ENCODE results near the gene LGR5. TPM values are rescaled to one million over a fixed set of nuclear protein-coding genes. Genes with fewer than 3 reads are reported as not detected.
"Not testable (repeated sequence)": the region's sequence is repeated elsewhere in the genome, so short reads cannot be mapped to it uniquely, and the experiment has no call there.

LGR5 gene
- polyA plus RNA-seq, 1 donor = 71.9 TPM

DNA sequence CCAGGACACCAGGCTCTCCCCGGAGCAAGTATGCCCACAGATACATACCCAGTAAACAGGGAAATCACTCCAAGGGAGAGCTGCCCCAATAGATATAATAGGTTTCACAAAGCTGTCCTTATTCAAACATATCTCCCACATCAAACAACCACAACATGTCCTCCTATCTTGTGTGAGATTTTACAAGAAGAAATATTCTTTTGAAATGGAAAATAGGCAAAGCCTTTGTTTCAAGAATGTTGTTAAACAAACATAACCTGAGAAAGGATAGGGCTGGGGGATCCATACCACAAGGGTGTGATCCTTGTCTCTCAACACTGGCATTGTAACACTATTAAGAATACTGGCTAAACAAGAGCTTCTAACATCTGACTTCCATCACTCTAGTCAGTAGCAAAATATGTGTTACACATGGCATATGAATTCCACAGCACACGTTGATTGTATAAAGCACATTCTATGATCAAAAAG lies 32.9 kb downstream of the LGR5 start:
- Histone ChIP-seq H3K27ac (ENCODE audit: low read length) (no peak overlapping the region), H3K9me3 (ENCODE audit: control insufficient read depth, low read depth, low read length) (no peaks in the 10 kb centered on the region), H3K27me3 (ENCODE audit: control insufficient read depth, insufficient read depth, low read length) (no peaks in the 10 kb centered on the region), H3K4me1 (ENCODE audit: control insufficient read depth, insufficient read depth, low read length) (peaks cover 7% of the 10 kb centered on the region), H3K36me3 (ENCODE audit: control insufficient read depth, insufficient read depth, low read length) (no peaks in the 10 kb centered on the region), H3K4me3 (ENCODE audit: low read length) (no peak overlapping the region)
- WGBS (ENCODE audit: insufficient coverage, low lambda C conversion rate) = no CpG with 5 or more reads among the region's 2 CpGs
- DNase-seq = no peak

DNA sequence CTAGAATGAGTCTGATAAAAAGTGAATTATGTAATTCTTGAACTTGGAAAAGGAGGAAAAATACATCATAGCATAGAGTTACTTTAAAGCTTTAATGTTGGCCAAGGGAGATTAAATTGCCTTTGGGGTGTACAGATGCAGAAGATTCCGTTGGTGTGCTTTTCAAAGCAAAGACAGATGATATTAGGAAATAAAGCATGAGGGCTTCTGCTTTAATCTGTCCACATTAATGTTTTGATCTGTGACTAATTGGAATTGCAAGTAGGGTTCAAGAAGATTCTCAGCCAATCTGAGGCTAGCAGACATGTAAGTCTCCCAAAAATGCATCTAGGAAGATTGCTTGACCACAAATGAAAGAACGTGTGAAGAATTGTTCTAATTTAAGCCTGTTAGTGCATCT lies 35.2 kb downstream of the LGR5 start:
- DNase-seq = no peak
- 100% methylated on average over 1 of the region's 2 CpGs for WGBS (ENCODE audit: insufficient coverage, low lambda C conversion rate)
- Histone ChIP-seq H3K27ac (ENCODE audit: low read length) (no peak overlapping the region), H3K4me1 (ENCODE audit: control insufficient read depth, insufficient read depth, low read length) (no peaks in the 10 kb centered on the region), H3K9me3 (ENCODE audit: control insufficient read depth, low read depth, low read length) (no peaks in the 10 kb centered on the region), H3K36me3 (ENCODE audit: control insufficient read depth, insufficient read depth, low read length) (no peaks in the 10 kb centered on the region), H3K4me3 (ENCODE audit: low read length) (no peak overlapping the region), H3K27me3 (ENCODE audit: control insufficient read depth, insufficient read depth, low read length) (no peaks in the 10 kb centered on the region)

DNA sequence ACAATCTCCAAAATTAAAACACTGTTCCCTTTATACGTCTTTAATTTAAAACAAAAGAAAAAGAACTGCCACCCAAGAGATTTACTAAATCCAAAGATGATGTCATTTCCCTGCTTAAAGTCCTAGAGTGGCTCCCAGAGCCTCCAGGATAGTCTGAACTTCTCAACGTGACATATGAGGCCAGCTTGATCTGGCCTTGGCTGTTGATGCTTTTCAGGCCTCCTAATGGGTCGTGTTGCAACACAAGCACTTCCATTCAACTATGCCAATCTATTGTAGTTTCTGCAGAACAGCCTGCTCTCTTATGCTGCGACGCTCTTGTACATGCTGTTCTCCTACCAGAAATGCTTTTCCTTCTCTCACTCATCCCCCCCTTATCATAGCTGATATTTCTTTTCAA lies 35.7 kb downstream of the LGR5 start:
- H3K4me3 ChIP-seq (ENCODE audit: low read length) = no peak overlapping the region
- no peaks in the 10 kb centered on the region for H3K36me3 ChIP-seq (ENCODE audit: control insufficient read depth, insufficient read depth, low read length)
- 100% methylated on average over 2 of the region's 5 CpGs for WGBS (ENCODE audit: insufficient coverage, low lambda C conversion rate)
- H3K4me1 ChIP-seq (ENCODE audit: control insufficient read depth, insufficient read depth, low read length) = no peaks in the 10 kb centered on the region
- no peak for DNase-seq
- no peaks in the 10 kb centered on the region for H3K9me3 ChIP-seq (ENCODE audit: control insufficient read depth, low read depth, low read length)
- no peak overlapping the region for H3K27ac ChIP-seq (ENCODE audit: low read length)
- no peaks in the 10 kb centered on the region for H3K27me3 ChIP-seq (ENCODE audit: control insufficient read depth, insufficient read depth, low read length)

GRCh38 chr12:71476513-71476912 lies 36.9 kb downstream of the LGR5 start:
- Histone ChIP-seq H3K4me3 (ENCODE audit: low read length) (no peak overlapping the region), H3K9me3 (ENCODE audit: control insufficient read depth, low read depth, low read length) (no peaks in the 10 kb centered on the region), H3K27ac (ENCODE audit: low read length) (no peak overlapping the region), H3K36me3 (ENCODE audit: control insufficient read depth, insufficient read depth, low read length) (no peaks in the 10 kb centered on the region), H3K27me3 (ENCODE audit: control insufficient read depth, insufficient read depth, low read length) (no peaks in the 10 kb centered on the region), H3K4me1 (ENCODE audit: control insufficient read depth, insufficient read depth, low read length) (no peaks in the 10 kb centered on the region)
- no peak for DNase-seq
- no CpG with 5 or more reads among the region's 3 CpGs for WGBS (ENCODE audit: insufficient coverage, low lambda C conversion rate)

DNA sequence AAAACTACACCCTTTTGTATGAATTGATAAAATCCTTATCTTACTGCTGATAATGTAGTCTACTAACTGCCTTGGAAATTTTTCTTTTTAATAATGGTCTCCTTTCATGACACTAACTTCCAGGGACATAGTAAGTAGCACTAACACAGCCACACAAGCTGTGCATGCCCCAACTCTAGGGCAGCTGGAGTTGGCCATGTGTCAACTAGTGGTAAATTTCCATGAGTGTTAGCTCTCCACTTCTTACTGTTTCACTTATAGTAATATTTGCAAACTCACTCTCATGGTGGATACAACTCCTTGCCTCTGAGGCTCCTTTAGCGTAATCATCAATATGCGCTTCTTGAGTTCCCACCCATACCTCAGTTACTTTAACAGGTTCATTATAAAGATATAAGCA lies 38.0 kb downstream of the LGR5 start:
- H3K9me3 ChIP-seq (ENCODE audit: control insufficient read depth, low read depth, low read length) = no peaks in the 10 kb centered on the region
- DNase-seq = no peak
- H3K4me1 ChIP-seq (ENCODE audit: control insufficient read depth, insufficient read depth, low read length) = no peaks in the 10 kb centered on the region
- no CpG with 5 or more reads among the region's 2 CpGs for WGBS (ENCODE audit: insufficient coverage, low lambda C conversion rate)
- no peak overlapping the region for H3K27ac ChIP-seq (ENCODE audit: low read length)
- H3K36me3 ChIP-seq (ENCODE audit: control insufficient read depth, insufficient read depth, low read length) = no peaks in the 10 kb centered on the region
- no peaks in the 10 kb centered on the region for H3K27me3 ChIP-seq (ENCODE audit: control insufficient read depth, insufficient read depth, low read length)
- H3K4me3 ChIP-seq (ENCODE audit: low read length) = no peak overlapping the region

- H3K36me3 ChIP-seq (ENCODE audit: control insufficient read depth, insufficient read depth, low read length) = no peaks in the 10 kb centered on the region
- 60% methylated on average over 1 of the region's 1 CpG for WGBS (ENCODE audit: insufficient coverage, low lambda C conversion rate)
- DNase-seq = no peak
- no peak overlapping the region for H3K4me3 ChIP-seq (ENCODE audit: low read length)
- H3K27ac ChIP-seq (ENCODE audit: low read length) = no peak overlapping the region
- no peaks in the 10 kb centered on the region for H3K4me1 ChIP-seq (ENCODE audit: control insufficient read depth, insufficient read depth, low read length)
- no peaks in the 10 kb centered on the region for H3K27me3 ChIP-seq (ENCODE audit: control insufficient read depth, insufficient read depth, low read length)
- H3K9me3 ChIP-seq (ENCODE audit: control insufficient read depth, low read depth, low read length) = no peaks in the 10 kb centered on the region
These were observed 38.7 kb downstream of the LGR5 start for GRCh38 chr12:71478270-71478669.

DNA sequence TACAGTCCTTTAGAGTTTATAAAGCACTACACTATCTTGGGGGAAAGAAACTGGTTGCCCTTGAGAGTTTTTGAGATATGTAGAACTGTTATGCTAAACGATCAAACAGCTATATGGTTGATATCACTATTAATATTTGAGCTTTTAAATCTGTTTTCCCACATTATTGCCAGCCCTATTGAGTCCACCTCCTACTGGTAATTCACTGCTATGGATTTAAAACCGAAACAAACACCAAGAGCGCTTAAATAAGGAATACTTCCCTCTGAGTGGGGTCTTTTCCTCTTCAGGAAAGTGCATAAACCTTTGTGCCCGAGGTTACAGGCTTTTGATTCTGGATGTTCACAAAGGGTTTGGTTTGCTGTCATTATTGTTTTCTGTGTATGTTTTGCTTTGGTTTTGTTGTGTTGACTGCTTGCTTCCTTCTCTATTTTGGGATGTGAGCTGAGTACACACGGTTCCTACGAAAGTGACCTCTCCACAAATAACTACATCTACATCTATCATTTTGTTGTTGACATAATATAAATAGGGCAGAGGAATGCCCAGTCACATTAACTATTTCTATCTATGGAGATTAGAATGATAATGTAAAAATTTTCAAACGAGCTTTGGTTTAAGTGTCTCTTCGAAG lies 44.8 kb downstream of the LGR5 start:
- H3K4me3 ChIP-seq (ENCODE audit: low read length) = no peak overlapping the region
- no peak overlapping the region for H3K27ac ChIP-seq (ENCODE audit: low read length)
- DNase-seq = no peak
- WGBS (ENCODE audit: insufficient coverage, low lambda C conversion rate) = 71% methylated on average over 5 of the region's 8 CpGs
- H3K36me3 ChIP-seq (ENCODE audit: control insufficient read depth, insufficient read depth, low read length) = no peaks in the 10 kb centered on the region
- H3K9me3 ChIP-seq (ENCODE audit: control insufficient read depth, low read depth, low read length) = no peaks in the 10 kb centered on the region
- H3K4me1 ChIP-seq (ENCODE audit: control insufficient read depth, insufficient read depth, low read length) = no peaks in the 10 kb centered on the region
- no peaks in the 10 kb centered on the region for H3K27me3 ChIP-seq (ENCODE audit: control insufficient read depth, insufficient read depth, low read length)

DNA sequence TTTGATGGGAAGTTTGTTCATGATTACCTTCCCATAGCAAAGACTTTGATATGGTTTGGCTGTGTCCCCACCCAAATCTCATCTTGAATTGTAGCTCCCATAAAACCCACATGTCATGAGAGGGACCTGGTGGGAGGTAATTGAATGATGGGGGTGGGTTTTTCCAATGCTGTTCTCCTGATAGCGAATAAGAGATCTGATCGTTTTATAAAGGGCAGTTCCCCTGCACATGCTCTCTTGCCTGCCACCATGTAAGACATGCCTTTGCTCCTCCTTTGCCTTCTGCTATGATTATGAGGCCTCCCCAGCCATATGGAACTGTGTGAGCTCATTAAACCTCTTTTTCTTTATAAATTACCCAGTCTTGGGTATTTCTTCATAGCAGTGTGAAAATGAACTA lies 51.2 kb downstream of the LGR5 start:
- not testable (repeated sequence) for H3K27me3 ChIP-seq (ENCODE audit: control insufficient read depth, insufficient read depth, low read length); H3K9me3 ChIP-seq (ENCODE audit: control insufficient read depth, low read depth, low read length); H3K27ac ChIP-seq (ENCODE audit: low read length); DNase-seq; H3K36me3 ChIP-seq (ENCODE audit: control insufficient read depth, insufficient read depth, low read length); H3K4me3 ChIP-seq (ENCODE audit: low read length); H3K4me1 ChIP-seq (ENCODE audit: control insufficient read depth, insufficient read depth, low read length)
- no CpG with 5 or more reads among the region's 2 CpGs for WGBS (ENCODE audit: insufficient coverage, low lambda C conversion rate)

DNA sequence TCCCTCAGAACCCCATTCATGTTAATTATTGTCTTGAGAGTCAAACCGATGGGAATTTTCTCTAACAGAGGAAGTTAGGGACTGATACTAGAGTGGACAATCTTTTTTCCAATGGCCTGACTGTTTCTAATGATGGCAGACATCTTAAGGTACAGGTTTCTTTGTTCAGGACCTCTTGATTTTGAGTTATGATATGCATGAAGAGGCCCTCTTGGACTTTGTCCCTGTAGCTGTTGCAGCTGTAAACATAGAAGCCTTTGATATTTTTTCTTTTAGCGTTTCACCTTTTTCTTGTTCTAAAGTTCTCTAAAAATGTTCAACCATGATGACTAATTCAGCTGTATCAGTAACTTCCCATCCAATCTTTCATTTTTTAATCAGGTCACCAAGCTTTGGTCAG lies 53.0 kb downstream of the LGR5 start:
- peak in 1 of 2 donors; percentile 30 for DNase-seq
- 63% methylated on average over 1 of the region's 2 CpGs for WGBS (ENCODE audit: insufficient coverage, low lambda C conversion rate)
- Histone ChIP-seq H3K36me3 (ENCODE audit: control insufficient read depth, insufficient read depth, low read length) (no peaks in the 10 kb centered on the region), H3K27ac (ENCODE audit: low read length) (no peak overlapping the region), H3K4me3 (ENCODE audit: low read length) (no peak overlapping the region), H3K27me3 (ENCODE audit: control insufficient read depth, insufficient read depth, low read length) (no peaks in the 10 kb centered on the region), H3K4me1 (ENCODE audit: control insufficient read depth, insufficient read depth, low read length) (no peaks in the 10 kb centered on the region), H3K9me3 (ENCODE audit: control insufficient read depth, low read depth, low read length) (peaks cover 10% of the 10 kb centered on the region)

DNA sequence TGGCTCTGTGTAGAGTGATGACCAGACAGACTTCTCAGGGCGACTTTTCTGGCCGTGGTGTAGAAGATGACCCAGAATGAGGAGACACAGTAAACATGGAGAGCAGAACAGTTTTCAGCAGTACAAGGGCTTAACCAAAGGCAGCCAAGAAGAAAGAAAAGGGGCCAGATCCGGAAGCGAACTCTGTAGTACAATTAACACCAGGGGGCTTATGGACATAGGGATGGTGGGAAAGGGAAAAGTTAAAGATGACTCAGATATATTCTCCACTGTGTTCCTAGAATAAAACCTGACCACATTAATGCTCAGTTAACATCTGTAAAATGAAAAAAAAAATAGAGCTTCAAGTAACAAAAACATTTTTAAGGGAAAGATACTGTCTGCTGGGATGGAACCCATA lies 60.2 kb downstream of the LGR5 start:
- Histone ChIP-seq H3K4me1 (ENCODE audit: control insufficient read depth, insufficient read depth, low read length) (no peaks in the 10 kb centered on the region), H3K9me3 (ENCODE audit: control insufficient read depth, low read depth, low read length) (peaks cover 2% of the 10 kb centered on the region), H3K36me3 (ENCODE audit: control insufficient read depth, insufficient read depth, low read length) (no peaks in the 10 kb centered on the region), H3K27ac (ENCODE audit: low read length) (no peak overlapping the region), H3K4me3 (ENCODE audit: low read length) (no peak overlapping the region), H3K27me3 (ENCODE audit: control insufficient read depth, insufficient read depth, low read length) (no peaks in the 10 kb centered on the region)
- DNase-seq = no peak
- WGBS (ENCODE audit: insufficient coverage, low lambda C conversion rate) = 94% methylated on average over 3 of the region's 4 CpGs
